ENCODE measurements around the gene ALG2. TPM values are rescaled to one million over a fixed set of nuclear protein-coding genes. Genes with fewer than 3 reads are reported as not detected.

The ALG2 gene
- total RNA-seq, 1 donor from 2014 or later = 17.5 TPM

DNA sequence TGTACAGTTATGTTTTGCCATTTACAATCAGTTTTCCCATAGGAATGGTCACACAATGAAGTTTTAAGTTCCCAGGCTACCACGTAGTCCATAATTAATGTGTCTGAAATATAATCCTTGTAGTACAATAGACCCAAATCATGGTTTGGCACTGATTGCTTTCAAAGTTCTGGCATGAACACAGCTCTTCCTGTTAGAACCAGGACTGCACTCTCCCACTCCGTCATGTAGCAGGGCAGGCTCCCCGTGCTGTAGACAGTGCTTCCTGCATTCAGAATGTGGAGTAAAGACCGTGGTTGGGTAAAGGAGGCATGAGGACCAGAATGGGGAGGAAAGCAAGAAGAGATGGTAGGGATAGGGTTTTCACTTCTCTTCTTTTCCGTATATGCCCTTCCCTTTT is 4.3 kb upstream of the ALG2 start:
- Mint-ChIP-seq H3K27me3 (ENCODE audit: low read depth) (no peaks in the 10 kb centered on the region), H3K36me3 (ENCODE audit: low read depth) (peaks cover 5% of the 10 kb centered on the region), H3K4me3 (no peak overlapping the region), H3K4me1 (peaks cover 23% of the 10 kb centered on the region), H3K27ac (ENCODE audit: unreplicated experiment) (no peak overlapping the region), H3K9me3 (no peaks in the 10 kb centered on the region)
- no peak for DNase-seq (ENCODE audit: low read depth, low spot score)
- TF ChIP-seq, protein P1, sequence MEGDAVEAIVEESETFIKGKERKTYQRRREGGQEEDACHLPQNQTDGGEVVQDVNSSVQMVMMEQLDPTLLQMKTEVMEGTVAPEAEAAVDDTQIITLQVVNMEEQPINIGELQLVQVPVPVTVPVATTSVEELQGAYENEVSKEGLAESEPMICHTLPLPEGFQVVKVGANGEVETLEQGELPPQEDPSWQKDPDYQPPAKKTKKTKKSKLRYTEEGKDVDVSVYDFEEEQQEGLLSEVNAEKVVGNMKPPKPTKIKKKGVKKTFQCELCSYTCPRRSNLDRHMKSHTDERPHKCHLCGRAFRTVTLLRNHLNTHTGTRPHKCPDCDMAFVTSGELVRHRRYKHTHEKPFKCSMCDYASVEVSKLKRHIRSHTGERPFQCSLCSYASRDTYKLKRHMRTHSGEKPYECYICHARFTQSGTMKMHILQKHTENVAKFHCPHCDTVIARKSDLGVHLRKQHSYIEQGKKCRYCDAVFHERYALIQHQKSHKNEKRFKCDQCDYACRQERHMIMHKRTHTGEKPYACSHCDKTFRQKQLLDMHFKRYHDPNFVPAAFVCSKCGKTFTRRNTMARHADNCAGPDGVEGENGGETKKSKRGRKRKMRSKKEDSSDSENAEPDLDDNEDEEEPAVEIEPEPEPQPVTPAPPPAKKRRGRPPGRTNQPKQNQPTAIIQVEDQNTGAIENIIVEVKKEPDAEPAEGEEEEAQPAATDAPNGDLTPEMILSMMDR (conservative IDR thresholded peaks at IDR 0.05) = no peak

DNA sequence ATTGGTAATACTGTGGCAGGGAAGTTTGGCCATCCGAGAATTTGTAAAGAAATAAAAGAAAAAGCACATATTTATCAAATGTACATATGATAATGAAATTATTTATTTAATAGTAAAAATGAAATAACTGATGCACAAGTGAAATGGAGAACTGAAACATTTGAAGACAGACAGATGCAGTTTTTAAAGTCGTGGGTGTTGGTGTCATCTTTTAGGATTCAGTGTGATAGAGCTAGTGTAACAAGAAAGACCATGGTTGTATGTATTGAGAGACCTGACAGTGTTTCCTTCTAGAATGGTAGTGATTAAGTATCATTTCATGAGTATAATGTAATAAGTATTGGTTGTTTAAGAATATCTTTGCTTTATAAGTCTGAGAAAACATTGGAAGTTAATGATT is 2.7 kb upstream of the ALG2 start:
- H3K9me3 Mint-ChIP-seq = no peaks in the 10 kb centered on the region
- H3K27ac Mint-ChIP-seq (ENCODE audit: unreplicated experiment) = no peak overlapping the region
- peaks cover 5% of the 10 kb centered on the region for H3K36me3 Mint-ChIP-seq (ENCODE audit: low read depth)
- TF ChIP-seq, protein P1 (conservative IDR thresholded peaks at IDR 0.05) = no peak
- peak overlapping the region; percentile 98 for H3K4me3 Mint-ChIP-seq
- H3K27me3 Mint-ChIP-seq (ENCODE audit: low read depth) = no peaks in the 10 kb centered on the region
- DNase-seq (ENCODE audit: low read depth, low spot score) = no peak
- H3K4me1 Mint-ChIP-seq = peaks cover 37% of the 10 kb centered on the region

DNA sequence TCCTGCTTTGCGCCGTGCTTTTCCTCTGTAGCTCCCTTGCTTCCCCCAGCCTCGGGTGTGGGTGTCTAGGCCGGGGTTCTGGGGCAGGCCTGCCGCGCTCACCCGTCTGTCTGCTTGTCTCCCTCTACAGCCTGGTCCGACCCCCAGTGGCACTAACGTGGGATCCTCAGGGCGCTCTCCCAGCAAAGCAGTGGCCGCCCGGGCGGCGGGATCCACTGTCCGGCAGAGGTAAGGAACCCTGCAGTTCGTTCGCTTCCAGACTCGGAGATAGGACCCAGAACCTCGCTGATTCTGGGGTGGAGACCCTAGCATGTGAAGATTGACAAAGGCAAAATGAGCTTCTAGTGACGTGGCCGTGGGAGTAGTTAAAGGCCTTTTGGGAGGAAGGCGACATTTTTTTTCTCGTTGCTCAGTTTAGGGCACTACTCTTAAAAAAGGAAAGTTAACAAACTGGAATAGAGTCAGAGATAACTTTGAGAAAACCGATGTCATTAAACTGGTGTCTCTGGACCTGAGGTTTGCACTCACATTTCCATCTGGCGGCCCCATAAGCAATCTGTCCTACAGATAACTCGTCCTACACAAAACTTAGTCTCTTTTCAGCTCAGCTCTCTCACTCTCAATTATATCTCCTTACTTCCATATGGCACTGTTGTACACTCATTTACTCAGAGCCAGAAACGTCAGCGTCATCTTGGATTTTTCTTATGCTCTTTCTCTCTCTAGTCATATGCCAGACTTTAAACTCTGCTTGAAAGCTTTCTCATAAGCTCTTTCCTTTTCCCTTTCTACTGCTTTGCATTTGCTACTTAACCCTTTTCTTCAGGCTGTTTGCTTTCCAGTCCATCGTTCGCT is 901 bp upstream of the ALG2 start:
- DNase-seq (ENCODE audit: low read depth, low spot score) = no peak
- Mint-ChIP-seq H3K4me3 (peak overlapping the region; percentile 98), H3K36me3 (ENCODE audit: low read depth) (peaks cover 2% of the 10 kb centered on the region), H3K9me3 (no peaks in the 10 kb centered on the region), H3K27ac (ENCODE audit: unreplicated experiment) (peak overlapping the region; percentile 100), H3K4me1 (peaks cover 39% of the 10 kb centered on the region), H3K27me3 (ENCODE audit: low read depth) (no peaks in the 10 kb centered on the region)
- TF ChIP-seq, protein P1 (conservative IDR thresholded peaks at IDR 0.05) = no peak

DNA sequence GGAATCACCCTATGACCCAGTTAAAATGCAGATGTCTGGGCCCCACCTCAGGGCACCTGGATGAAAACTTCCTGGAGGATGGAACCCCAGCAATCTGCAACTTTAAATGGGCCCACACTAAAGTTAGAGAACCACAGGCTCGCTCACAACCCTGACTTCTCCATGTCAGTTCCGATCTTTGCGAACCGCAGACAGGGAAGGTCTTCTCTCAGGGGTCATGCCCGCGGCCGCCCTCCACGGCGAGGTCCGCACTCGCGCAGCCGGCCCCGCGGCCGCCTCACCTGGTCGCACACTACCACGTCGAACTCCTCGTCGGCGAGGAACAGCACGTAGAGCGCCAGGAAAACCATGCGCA is 499 bp downstream of the ALG2 start:
- no peak for DNase-seq (ENCODE audit: low read depth, low spot score)
- H3K27ac Mint-ChIP-seq (ENCODE audit: unreplicated experiment) = no peak overlapping the region
- TF ChIP-seq, protein P1 (conservative IDR thresholded peaks at IDR 0.05) = no peak
- no peaks in the 10 kb centered on the region for H3K27me3 Mint-ChIP-seq (ENCODE audit: low read depth)
- peaks cover 39% of the 10 kb centered on the region for H3K4me1 Mint-ChIP-seq
- H3K4me3 Mint-ChIP-seq = peak overlapping the region; percentile 98
- H3K9me3 Mint-ChIP-seq = no peaks in the 10 kb centered on the region
- peaks cover 2% of the 10 kb centered on the region for H3K36me3 Mint-ChIP-seq (ENCODE audit: low read depth)

DNA sequence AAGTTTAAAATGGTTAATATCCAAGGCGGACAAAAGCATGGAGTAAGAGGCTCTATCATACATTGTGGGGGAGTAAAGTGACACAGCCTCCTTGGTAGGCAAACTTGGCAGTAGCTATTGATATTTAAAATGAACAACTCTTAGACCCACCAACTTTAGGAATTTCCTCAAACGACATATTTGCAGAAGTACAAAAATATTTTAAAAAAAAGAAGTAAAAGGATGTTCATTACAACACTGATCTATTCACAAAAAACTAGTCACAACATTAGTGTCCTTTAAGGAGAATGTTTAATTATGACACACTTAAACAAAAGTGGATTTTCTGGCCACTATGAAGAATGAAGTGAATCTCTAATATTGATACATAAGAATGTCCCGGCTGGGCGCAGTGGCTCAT is 1.7 kb downstream of the ALG2 start:
- Mint-ChIP-seq H3K36me3 (ENCODE audit: low read depth) (peaks cover 8% of the 10 kb centered on the region), H3K27ac (ENCODE audit: unreplicated experiment) (no peak overlapping the region), H3K27me3 (ENCODE audit: low read depth) (no peaks in the 10 kb centered on the region), H3K4me3 (peak overlapping the region; percentile 77), H3K4me1 (peaks cover 39% of the 10 kb centered on the region), H3K9me3 (no peaks in the 10 kb centered on the region)
- DNase-seq (ENCODE audit: low read depth, low spot score) = no peak
- TF ChIP-seq, protein P1 (conservative IDR thresholded peaks at IDR 0.05) = no peak

All from neural crest cell (in vitro differentiated cells).